HT1080 (cell line): ENCODE results near the gene KCTD5. TPM values are rescaled to one million over a fixed set of nuclear protein-coding genes. Genes with fewer than 3 reads are reported as not detected.
"Not testable (repeated sequence)": the region's sequence is repeated elsewhere in the genome, so short reads cannot be mapped to it uniquely, and the experiment has no call there.

ENCODE experiments used
- DNase-seq: peaks from one replicate; pipeline ENCODE4 v3.0.0-alpha.2; 2015; ENCODE audit warnings: low read depth
- total RNA-seq: library from RNA; depleted of rRNA; stranded (reverse); fragments of >200 nt; shearing (Covaris generic); gene quantifications from 2 replicates; pipeline ENCODE4 v1.2.3, GENCODE V29; 2014

KCTD5 gene
- total RNA-seq, 1 experiment from 2014 or later, result 61.4 TPM

GRCh38 chr16:2671741-2672140 lies 10.6 kb upstream of the KCTD5 start:
- DNase-seq, result no peak

DNA sequence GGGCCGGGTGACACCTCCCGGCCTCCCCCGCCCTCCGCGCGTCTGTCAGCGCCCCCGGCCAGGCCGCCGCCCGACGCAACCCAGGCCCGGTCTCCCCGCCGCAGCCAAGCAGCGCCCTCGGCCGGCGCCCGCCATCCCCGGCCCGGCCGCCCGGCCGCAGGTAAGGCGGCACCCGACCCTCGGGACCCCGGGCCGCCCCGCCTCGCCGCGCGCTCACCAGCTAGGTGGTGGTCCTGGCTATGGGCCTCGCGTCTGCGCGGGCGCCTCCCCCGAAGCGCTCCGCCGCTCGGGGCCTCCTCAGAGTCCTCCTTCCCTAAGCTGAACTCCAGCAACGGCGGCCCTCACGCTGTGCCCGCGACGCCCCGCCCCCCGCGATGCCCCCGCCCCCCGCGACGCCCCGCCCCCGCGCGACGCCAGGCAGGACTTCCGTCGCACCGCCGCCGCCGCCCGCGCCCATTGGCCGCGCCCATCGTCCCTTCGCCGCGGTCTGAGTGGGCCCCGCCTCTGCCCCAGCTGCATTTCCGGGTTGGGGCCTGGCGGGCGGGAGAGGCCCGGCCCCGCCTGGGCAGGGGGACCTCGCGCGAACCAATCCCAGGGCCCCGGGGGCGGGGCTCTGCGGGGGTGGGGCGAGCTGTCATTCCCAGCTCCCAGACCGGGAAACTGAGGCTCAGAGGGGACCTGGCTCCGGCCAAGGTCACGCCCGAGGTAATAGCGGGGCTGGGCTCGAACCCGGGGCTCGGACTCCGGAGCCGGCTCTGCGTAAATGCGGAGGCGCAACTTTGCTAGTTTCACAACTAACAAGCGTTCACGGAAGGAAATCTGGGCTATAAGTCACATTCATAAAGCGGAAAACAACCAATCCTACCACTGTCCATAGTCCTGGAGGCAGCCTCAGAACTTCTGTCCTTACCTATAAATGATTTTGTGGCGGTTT lies 9.0 kb upstream of the KCTD5 start:
- DNase-seq, result peak; percentile 91

DNA sequence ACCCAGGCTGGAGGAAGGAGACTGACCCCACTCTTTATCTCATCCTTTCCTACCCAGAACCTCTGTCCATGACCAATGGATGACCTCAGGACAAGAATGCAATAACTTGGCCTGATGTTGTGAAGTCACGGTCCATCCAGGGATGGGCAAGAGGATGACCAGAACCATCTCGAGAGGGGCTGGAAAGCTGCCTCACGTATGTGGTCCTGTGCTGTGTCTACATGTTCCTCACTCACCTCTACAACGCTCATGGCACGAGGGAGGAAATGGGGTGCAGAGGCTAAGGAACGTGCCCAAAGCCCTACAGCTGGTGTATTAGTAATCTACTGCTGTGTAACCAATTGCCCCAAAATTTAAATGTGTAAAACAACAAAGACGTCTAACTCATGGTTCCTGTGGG lies 7.3 kb upstream of the KCTD5 start:
- DNase-seq, result no peak

GRCh38 chr16:2675714-2676113 lies 6.6 kb upstream of the KCTD5 start:
- DNase-seq, result peak; percentile 85

DNA sequence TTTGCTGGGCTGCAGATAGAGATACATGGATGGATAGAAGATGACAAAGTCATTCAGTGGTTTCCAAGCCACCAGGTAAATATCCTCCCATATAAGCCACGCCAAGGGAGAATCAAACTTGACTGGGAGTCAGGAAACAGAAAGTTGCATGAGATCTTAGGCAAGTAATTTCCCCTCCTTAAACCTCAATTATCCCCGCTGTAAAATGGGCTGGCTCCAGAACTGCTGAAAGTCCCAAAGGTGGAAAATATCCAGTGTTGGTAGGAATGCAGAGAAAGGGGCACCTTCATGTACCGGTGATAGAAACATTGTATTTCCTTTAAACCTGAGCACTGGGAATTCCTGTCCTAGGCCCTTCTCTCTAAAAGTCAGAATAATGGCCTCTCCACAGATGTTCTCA lies 5.4 kb upstream of the KCTD5 start:
- not testable (repeated sequence) for DNase-seq

GRCh38 chr16:2678206-2678965 lies 3.9 kb upstream of the KCTD5 start:
- not testable (repeated sequence) for DNase-seq

GRCh38 chr16:2679902-2680301 lies 2.4 kb upstream of the KCTD5 start:
- not testable (repeated sequence) for DNase-seq

GRCh38 chr16:2680360-2680759 lies 2.0 kb upstream of the KCTD5 start:
- DNase-seq, result not testable (repeated sequence)

DNA sequence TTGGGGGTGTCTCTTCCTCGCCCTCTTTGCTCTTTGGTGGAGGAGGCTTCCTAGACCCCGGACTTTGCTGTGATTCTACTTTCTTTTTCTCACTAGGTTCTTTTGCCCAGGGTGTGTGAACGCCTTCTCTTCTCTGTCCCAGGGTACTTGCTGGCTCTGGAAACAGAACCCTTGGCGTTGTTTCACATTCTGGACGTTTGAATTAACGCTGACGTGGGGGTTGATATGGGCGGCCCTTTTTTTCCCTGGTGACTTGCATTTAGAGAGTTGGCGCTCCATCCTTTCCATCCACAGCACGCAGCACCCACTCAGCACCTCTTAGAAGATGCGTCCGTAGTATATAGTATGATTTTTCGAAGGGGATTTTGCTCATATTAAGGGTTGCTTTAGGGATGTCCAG lies 718 bp downstream of the KCTD5 start:
- DNase-seq, result not testable (repeated sequence)

- DNase-seq, result not testable (repeated sequence)
Observed at GRCh38 chr16:2686075-2686474, 3.8 kb downstream of the KCTD5 start.

- no peak for DNase-seq
Observed at GRCh38 chr16:2686912-2687507, 4.7 kb downstream of the KCTD5 start.

- no peak for DNase-seq
Observed at GRCh38 chr16:2687531-2688308, 5.4 kb downstream of the KCTD5 start.

GRCh38 chr16:2689422-2689821 lies 7.1 kb downstream of the KCTD5 start:
- not testable (repeated sequence) for DNase-seq

- no peak for DNase-seq
Observed at GRCh38 chr16:2689968-2690801, 7.9 kb downstream of the KCTD5 start.

DNA sequence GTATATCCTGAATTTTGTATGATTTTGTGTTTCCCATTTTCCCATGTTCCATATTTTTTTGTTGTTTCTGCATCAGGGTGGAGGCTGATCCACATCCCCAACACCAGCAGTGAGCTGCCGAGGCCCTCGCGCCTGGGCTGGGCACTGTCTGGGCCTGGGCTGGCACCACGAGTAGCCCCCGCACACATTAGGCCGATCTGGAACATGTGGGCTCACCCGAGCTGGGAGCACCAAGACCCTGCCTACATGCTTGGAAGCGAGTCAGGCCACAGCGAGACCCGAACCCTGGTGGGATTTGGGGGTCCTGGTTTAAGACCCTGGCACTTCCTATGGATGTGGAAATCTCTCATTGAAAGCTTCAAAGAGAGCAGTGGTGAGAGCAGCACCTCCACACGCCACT lies 8.5 kb downstream of the KCTD5 start:
- no peak for DNase-seq

- DNase-seq, result no peak
Observed at GRCh38 chr16:2691491-2692248, 9.3 kb downstream of the KCTD5 start.

DNA sequence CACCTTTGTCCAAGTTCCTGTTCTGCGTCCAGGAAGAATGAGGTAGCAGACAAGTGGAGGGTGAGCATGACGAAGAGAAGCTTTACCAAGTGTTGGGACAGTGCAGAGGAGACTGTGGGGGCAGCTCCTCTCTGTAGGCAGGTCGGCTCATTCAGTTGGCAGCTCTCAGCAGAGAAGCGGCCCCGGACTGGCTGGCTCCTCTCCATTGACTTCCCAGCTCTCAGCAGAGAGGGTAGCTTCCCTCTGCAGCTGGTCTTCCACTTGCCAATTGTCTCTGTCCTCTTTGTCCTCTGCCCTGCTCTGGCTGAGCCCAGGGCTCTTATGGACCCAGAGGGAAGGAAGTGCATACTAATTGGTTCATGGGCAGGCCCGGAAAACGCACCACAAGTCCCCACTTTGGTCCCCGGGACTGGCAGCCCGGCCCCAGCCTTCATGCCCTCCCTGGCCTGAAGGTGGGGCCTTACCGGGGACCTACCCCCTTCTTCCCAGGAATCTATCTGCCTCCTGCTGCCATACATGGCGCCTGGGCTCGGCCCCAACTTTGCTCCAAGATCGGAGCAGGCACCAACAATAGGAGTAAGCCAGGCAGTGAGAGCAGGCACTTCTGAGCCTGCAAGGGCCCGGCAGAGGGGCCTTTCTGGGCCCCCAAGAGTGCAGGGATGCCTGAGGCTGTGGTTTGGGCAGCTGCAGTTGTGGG lies 10.1 kb downstream of the KCTD5 start:
- no peak for DNase-seq

- no peak for DNase-seq
Observed at GRCh38 chr16:2692948-2693651, 10.8 kb downstream of the KCTD5 start.
